Activated CD4-positive, CD25-positive, alpha-beta regulatory T cell (primary cell): Measurements from ENCODE around the gene BRSK2.

Experiments used
- DNase-seq, 4 experiments: peaks; one replicate each; lab custom pipeline; 2025; lab: John Stamatoyannopoulos, UW

BRSK2 gene

DNA sequence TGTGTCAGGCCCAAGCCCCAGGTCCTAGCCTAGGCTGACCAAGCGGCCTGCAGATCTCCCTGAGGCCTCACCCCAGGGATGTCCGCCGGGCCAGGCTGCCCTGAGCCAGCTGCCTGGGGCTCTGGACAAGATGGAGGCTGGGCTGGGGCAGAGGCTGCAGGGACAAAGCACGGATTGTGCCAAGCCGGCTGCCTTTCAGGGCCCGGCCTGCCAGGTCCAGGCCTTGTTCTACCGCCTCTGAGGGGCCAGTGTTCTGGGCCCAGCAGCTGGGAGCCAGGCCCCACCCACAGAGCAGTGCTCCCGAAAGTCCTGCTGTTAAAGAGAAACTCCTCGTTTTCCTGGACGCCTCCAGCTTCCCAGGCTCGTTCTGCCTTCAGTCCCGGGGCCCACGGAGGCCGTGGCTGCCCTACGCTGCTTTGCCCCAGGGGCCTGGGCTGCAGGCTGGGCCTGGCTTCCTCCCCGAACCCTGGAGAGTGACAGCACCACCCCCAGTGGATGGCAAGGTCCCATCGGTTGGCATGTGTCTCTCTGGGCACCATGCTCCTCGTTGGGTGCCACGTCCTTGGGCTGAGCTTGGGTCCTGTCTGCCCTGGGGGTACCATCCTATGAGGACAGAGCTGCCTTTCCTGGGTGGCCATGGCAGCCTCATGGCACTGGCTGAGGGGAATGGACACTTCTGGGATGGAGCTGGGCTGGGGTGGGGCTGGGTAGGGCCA is 7.6 kb downstream of the BRSK2 start:
- no peak for DNase-seq

DNA sequence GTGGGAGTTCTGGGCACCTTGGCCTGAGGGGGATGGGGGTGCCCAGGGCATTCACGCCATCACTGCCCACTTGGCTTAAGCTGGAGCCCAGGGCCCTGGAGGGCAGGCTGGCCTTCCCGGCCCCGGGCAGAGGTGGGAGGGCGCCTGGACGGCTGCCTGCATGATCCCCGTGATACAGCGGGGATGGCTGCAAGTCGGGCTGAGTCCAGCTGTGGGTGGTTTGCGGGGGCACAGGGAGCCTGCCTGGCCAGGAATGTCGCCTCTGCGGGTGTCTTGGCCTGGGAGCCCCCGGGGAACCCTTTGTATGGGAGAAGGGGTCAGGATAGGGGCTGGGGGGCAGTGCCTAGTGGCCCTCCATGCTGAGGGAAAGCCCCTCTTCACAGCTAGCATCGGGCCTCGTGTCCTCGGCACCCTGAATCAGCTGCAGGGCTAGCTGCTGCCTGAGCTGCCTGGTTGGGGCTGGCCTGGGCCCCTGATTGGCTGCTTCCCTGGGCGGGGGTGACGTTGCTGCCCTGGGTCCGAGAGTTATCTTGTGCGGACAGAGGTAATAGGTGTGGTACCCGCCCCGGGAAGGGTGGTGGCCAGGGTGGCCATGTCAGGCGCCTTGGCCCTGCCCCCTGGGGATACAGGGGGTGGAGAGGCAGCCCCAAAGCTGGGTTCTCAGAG is 8.3 kb downstream of the BRSK2 start:
- DNase-seq, result no peak

DNA sequence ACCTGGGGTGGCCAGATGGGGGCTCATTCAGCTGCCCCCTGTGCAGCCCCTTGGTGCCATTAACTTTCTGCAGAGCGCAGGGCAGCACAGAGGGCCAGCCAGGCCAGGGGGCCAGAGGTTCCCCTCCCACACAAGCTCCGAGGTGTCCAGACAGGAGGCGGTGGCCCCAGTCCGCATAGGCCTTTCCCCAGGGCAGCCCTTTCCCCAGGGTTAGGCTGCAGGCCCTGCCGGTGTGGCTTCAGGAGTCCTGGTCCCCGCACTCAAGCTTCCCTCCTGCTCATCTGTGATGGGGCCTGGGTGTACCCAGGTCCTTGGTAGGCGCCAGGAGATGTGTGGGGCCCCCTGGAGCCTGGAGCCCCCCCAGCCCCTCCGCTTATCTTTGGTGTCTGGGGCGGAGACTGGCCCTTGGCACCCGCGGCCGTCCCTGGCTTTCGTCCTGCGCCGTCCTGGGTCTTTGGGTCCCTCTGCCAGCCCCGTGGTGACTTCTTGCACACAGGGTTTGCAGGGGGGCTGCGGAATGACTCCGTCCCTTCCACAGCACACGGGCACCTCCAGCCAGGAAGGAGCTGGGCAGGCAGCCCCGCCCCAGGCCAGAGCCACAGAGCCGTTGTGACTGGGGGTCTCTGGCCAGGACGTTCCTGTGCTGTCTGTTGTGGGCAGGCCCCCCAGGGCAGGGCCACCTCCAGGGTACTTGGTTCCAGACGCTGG is 8.9 kb downstream of the BRSK2 start:
- DNase-seq, result no peak

GRCh38 chr11:1399386-1400316 is 9.9 kb downstream of the BRSK2 start:
- no peak for DNase-seq

DNA sequence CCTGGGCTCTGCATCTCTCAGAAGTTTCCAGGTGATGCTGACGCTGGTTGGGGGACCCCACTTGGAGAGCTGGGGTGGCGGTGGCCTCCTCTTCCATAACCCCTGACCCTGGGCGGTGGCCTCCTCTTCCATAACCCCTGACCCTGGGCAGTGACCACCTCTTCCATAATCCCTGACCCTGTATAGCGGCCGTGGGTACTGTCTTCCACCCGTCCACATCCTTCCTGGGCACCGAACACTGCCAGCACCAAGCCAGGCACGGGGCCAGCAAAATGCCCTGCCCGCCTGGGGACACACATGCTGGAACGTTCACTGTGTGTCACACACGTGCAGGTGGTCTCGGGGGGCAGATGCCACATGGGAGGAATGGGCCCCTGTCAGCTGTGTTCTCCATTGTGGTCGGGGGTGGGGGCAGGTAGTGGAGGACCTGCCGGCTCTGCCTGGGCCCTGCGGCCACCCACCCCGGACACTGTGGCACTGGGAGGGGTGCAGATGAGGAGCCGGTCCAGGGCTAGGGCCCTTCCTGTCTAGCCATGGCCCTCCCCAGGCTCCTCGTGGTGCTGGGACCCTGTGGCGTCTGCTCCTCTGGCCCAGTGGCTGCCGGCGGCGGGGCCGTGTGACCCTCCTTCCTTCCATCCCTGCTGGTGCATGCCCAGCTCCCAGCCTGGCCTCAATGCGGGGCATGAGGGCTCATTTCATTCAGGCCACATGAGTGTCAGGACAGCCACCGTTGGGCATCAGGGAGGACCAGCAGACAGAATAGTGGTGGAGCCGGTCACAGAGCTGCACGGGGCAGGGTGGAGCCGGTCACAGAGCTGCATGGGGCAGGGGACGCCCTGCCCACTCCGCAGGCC is 10.8 kb downstream of the BRSK2 start:
- no peak for DNase-seq

DNA sequence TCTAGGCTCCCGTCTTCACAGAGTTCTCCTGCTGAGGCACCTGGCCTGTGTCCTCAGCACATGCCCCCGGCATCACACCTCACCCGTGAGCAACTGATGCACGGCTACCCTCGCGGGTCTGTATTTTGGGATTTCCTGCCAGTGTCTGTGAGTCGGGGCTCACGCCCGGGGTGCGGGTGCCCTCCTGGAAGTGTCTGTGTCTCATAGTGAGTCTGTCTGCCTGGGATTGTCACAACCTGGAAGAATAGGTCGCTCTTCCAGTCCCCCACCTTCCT is 11.4 kb downstream of the BRSK2 start:
- no peak for DNase-seq

GRCh38 chr11:1401656-1402221 is 12.0 kb downstream of the BRSK2 start:
- DNase-seq, result peak in 2 of 4 experiments; percentile 18 to 34

DNA sequence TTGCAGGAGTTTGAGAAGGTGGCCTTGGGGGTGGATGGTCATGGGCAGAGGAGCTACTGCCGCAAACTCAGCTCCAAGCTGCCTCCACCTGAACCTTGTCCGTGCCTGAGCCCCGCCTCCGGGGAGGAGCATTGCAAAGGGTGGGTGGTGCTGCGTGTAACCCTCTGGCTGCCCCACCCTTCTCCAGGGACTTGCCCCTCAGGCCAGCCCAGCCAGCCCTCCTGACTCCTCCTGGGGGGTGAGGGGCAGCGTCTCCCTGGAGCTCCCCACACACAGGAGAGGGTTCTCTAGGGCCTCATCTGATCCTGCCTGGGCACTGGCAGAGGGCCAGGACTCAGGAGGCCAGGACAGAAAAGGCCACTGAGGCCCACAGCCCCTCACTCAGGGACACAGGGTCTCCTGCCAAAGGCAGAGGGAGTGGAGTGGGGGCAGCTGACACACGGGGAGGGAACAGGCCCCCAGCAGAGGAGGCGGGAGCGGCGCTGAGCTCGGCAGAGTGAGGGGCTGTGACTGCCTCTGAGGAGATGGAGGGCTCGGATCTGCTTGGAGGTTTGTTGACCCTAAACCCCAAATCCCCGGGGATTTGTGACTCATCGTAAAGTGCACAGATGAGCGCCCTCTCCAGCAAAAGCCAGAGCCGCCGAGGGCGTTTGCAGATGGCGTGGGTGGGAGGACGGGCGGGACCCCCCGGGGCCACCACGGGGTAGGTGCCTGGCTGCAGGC is 12.8 kb downstream of the BRSK2 start:
- DNase-seq, result no peak

DNA sequence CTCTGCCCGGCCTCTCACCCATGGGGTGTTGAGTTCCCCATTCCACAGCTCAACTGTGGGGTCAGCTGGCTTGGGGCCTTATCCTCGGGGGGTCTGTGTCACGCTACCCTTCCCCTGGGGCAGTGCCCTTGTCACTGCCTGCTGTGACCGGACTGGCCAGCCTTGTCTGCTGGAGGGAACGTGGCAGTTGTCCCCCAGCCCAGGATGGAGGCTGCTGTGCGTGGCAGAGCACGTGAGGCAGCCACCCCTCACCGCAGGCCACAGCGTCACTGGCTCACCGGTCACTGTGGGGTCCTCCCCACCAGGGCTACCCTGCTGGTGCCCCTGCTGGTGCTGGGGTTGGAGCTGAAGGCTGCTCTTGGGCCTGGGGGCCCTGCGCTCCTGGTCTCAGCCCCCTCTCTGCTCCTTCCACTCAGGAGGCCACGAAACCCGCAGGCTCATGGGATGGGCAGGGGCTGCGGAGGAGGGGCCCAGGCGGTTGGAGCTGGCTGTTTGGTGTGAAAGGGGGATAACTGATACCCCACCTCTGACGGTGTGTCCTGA is 13.4 kb downstream of the BRSK2 start:
- no peak for DNase-seq

- DNase-seq, result no peak
Measured at GRCh38 chr11:1403721-1404460, 14.2 kb downstream of the BRSK2 start.

DNA sequence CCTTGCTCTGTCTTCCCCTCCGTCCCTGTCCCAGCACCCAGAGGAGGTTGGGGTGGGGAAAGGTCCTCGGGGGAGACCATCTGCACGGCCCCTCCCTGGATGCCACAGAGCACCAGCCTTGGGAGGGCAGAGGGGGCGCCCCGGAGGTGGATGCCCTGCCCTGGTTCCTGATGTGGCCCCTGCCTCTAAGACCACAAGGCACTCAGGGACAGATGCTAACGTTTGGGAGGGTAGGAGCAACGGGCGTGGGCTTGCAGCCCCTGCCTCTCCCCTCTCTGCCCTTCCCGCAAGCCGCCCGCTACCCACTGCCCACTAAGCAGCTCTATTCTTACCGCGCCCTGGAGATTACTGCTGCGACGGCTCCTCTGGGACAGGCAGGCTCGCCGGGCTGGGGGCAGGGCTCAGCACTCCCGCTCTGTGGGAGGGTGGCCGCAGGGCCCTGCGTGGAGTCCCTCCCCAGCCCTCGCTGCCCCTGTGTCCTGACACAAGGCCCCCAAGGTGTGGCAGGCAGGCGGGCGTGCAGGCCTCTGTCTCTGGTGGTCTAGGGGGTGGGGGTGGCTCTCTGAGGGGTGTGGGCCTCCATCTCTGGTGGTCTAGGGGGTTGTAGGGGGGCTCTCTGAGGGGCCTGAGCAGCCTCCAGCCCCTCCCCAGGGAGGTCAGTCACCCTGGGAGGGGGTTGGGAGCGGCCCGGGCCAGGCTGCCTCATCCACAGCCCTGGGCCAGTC is 14.9 kb downstream of the BRSK2 start:
- DNase-seq, result no peak

DNA sequence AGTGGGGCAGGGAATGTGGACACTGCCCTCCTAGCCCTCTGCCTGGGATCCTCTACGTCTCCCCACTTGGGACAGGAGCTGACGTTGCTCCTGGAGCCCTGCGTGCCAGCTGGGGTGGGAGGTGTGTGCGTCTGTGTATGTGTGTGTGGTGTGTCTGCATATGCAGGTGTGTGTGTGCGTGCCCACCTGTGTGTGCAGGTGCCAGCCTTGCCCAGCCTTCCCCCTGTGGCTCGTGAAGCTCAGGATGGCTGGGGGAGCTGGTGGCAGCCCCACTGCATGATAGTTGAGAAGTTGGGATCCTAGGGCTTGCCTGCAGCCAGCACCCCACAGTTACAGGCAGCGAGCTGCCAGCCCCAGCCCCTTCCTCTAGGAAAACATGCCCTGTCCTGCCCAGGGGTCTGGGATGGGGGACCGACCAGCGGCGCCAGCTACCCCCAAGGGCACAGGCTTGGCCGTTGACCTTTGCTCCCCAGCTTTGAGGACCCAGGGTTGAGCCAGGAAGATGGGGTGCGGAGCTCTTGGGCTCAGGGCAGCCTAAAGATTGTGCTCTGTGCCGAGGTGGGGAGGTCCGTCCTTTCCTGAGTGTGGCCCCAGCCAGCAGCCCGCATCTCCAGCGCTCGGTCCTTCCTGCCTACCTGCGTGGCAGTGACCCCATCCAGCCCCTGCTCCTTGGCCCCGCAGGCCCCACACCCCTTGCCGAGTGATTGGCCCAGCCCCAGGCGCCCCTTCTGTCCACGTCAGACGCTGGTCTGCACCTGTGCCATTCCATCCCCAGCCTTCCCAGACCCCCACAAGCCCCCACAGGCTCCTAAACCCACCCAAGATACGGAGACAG is 15.7 kb downstream of the BRSK2 start:
- no peak for DNase-seq

DNA sequence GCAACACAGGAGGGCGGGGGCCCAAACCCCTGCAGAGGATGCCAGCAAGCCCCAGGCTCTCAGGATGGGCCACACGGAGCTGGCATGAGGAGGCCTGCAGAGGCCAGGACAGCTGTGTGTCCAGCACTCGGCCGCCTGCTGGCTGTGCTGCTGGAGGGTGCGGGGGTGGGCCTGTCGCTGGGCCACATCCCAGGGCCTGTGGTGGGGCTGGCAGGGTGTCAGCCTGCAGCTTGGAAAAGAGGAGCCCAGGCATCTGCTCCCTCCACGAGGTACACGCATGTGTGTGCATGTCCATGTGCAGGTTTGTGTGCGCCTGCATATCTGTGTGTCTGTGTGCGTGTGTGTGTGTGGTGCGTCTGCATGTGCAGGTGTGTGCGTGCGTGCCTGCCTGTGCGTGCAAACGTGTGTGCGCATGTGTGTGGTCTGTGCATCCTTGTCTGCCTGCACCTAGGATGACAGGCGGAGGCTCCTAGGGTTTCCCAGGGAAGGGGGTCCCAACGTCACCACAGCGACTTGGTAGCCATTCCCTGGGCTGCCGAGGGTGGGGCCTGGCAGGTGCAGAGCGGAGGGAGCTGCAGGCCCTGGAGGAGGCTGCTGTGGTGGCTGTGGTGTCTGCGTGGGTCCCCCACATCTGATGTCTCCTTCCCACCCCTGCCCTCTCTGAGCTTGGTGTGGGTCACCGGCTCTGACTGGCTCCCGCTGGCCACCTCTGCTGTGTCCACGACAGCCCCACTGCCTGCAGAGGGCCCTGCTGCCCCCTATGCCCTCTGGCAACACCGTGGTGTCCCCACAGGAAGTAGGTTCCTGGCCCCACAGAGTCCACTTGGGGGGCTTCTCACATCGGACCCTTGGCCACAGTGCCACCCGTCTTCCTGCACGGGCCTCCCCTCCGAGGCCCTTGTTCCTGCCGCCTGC is 17.1 kb downstream of the BRSK2 start:
- no peak for DNase-seq

GRCh38 chr11:1407668-1408067 is 17.9 kb downstream of the BRSK2 start:
- no peak for DNase-seq

GRCh38 chr11:1408346-1408745 is 18.6 kb downstream of the BRSK2 start:
- no peak for DNase-seq

GRCh38 chr11:1409108-1409851 is 19.5 kb downstream of the BRSK2 start:
- no peak for DNase-seq
